GM18520 (cell line): ENCODE data around the gene RSBN1.
"Not testable (repeated sequence)": the region's sequence is repeated elsewhere in the genome, so short reads cannot be mapped to it uniquely, and the experiment has no call there.

Experiments used
- ATAC-seq: cut with Tn5 transposase; IDR thresholded peaks from one replicate; pipeline ENCODE4 v1.9.1; 2021; ENCODE audit not compliant: unreplicated experiment

The RSBN1 gene

GRCh38 chr1:113811888-113812660 is at the start of gene RSBN1:
Gene RSBN1 (minus strand): TSS chr1:113812476. CDS start chr1:113812412, 64 bp downstream.
- peak; percentile 90 for ATAC-seq

- ATAC-seq, result no peak
Observed at GRCh38 chr1:113861641-113862040, 49.4 kb upstream of the RSBN1 start.

GRCh38 chr1:113860891-113861290 is 48.6 kb upstream of the RSBN1 start:
- no peak for ATAC-seq

GRCh38 chr1:113859478-113860175 is 47.4 kb upstream of the RSBN1 start:
- ATAC-seq, result peak; percentile 84

- ATAC-seq, result no peak
Observed at GRCh38 chr1:113858982-113859381, 46.7 kb upstream of the RSBN1 start.

GRCh38 chr1:113858418-113858817 is 46.1 kb upstream of the RSBN1 start:
- ATAC-seq, result peak; percentile 27

- ATAC-seq, result no peak
Observed at GRCh38 chr1:113857776-113858175, 45.5 kb upstream of the RSBN1 start.

GRCh38 chr1:113856401-113856790 is 44.1 kb upstream of the RSBN1 start:
- no peak for ATAC-seq

GRCh38 chr1:113855630-113856400 is 43.5 kb upstream of the RSBN1 start:
- ATAC-seq, result no peak

- no peak for ATAC-seq
Observed at GRCh38 chr1:113854234-113854633, 42.0 kb upstream of the RSBN1 start.

- ATAC-seq, result not testable (repeated sequence)
Observed at GRCh38 chr1:113852694-113853093, 40.4 kb upstream of the RSBN1 start.

GRCh38 chr1:113850127-113850796 is 38.0 kb upstream of the RSBN1 start:
- no peak for ATAC-seq

GRCh38 chr1:113849072-113849471 is 36.8 kb upstream of the RSBN1 start:
- ATAC-seq, result no peak

- no peak for ATAC-seq
Observed at GRCh38 chr1:113846391-113847035, 34.2 kb upstream of the RSBN1 start.

GRCh38 chr1:113836534-113836933 is 24.3 kb upstream of the RSBN1 start:
- no peak for ATAC-seq

- ATAC-seq, result no peak
Observed at GRCh38 chr1:113835686-113836290, 23.5 kb upstream of the RSBN1 start.

GRCh38 chr1:113834716-113835115 is 22.4 kb upstream of the RSBN1 start:
- no peak for ATAC-seq

- ATAC-seq, result no peak
Observed at GRCh38 chr1:113830039-113830438, 17.8 kb upstream of the RSBN1 start.

- no peak for ATAC-seq
Observed at GRCh38 chr1:113821916-113822315, 9.6 kb upstream of the RSBN1 start.

GRCh38 chr1:113818578-113818977 is 6.3 kb upstream of the RSBN1 start:
- no peak for ATAC-seq
